A673 (cell line): Measurements from ENCODE around the gene MGMT. TPM values are rescaled to one million over a fixed set of nuclear protein-coding genes. Genes with fewer than 3 reads are reported as not detected.

Experiments
- BruUV-seq: library from RNA; stranded (reverse); fragments of 400-500 nt; replicated peaks from 2 replicates; lab custom pipeline; 2021; lab: Mats Ljungman, UMichigan
- CTCF ChIA-PET: fragments of 300-600 bp; sonication (Branson Sonifier 250); formaldehyde crosslinking; loops from one replicate; lab custom pipeline; 2022; ENCODE audit warnings: antibody characterized with exemption; lab: Charles Lee
- POLR2A ChIA-PET: fragments of 300-600 bp; sonication (Branson Sonifier 250); formaldehyde crosslinking; loops from one replicate; lab custom pipeline; 2022; ENCODE audit warnings: antibody characterized with exemption; ENCODE audit not compliant: low non-redundant PET; lab: Charles Lee
- DNase-seq: peaks from one replicate; pipeline ENCODE4 v3.0.0-alpha.2; 2015; ENCODE audit warnings: low spot score
- H3K27ac ChIP-seq: fragments of 200-600 bp; sonication (generic); 2 replicates; pipeline ENCODE4 v1.5.1; 2016; ENCODE audit warnings: mixed run types, low read depth, mild to moderate bottlenecking, mixed read lengths, antibody characterized with exemption, low read length; ENCODE audit not compliant: poor library complexity, severe bottlenecking
- H3K27me3 ChIP-seq: fragments of 200-600 bp; sonication (generic); replicated peaks from 2 replicates; pipeline ENCODE4 v1.6.1; 2017; ENCODE audit warnings: mixed run types, low read depth, mild to moderate bottlenecking, mixed read lengths, antibody characterized with exemption, low read length; ENCODE audit not compliant: insufficient read depth, poor library complexity
- H3K36me3 ChIP-seq: fragments of 200-600 bp; sonication (generic); 2 replicates; pipeline ENCODE4 v1.6.1; 2016; ENCODE audit warnings: mixed run types, mild to moderate bottlenecking, mixed read lengths, antibody characterized with exemption, low read length; ENCODE audit not compliant: insufficient read depth, poor library complexity, severe bottlenecking
- H3K4me1 ChIP-seq: fragments of 200-600 bp; sonication (generic); 2 replicates; pipeline ENCODE4 v1.6.1; 2017; ENCODE audit warnings: mixed run types, mild to moderate bottlenecking, mixed read lengths, antibody characterized with exemption, low read length; ENCODE audit not compliant: insufficient read depth, poor library complexity, severe bottlenecking
- H3K4me3 ChIP-seq: fragments of 200-600 bp; sonication (generic); 2 replicates; pipeline ENCODE4 v1.5.1; 2016; ENCODE audit warnings: low read depth, mixed run types, mild to moderate bottlenecking, mixed read lengths, low read length; ENCODE audit not compliant: poor library complexity, severe bottlenecking
- H3K9me3 ChIP-seq: fragments of 200-600 bp; sonication (generic); 2 replicates; pipeline ENCODE4 v1.6.1; 2016; ENCODE audit warnings: mixed run types, low read depth, mild to moderate bottlenecking, mixed read lengths, antibody characterized with exemption, low read length; ENCODE audit not compliant: poor library complexity, severe bottlenecking
- EZH2 ChIP-seq: fragments of 200-600 bp; sonication (generic); IDR thresholded peaks from 2 replicates; pipeline ENCODE4 v1.6.1; 2017; ENCODE audit warnings: borderline replicate concordance, low read depth, mild to moderate bottlenecking, mixed read lengths, antibody characterized with exemption, low read length; ENCODE audit not compliant: poor library complexity, severe bottlenecking
- intact Hi-C: fragments of 100-400 bp; cut with micrococcal nuclease; formaldehyde crosslinking; loops from one replicate; pipeline ENCODE4 v1.10.0; 2022; ENCODE audit not compliant: unreplicated experiment
- total RNA-seq: library from RNA; stranded (reverse); gene quantifications from 2 replicates; pipeline ENCODE4 v1.2.3, GENCODE V29; 2021
- TF ChIP-seq, protein P1 (sequence below): fragments of 300-800, 200-600 bp; sonication (generic); conservative IDR thresholded peaks from 2 replicates; pipeline ENCODE4 v1.5.1; 2017; ENCODE audit warnings: low read depth, mild to moderate bottlenecking, antibody characterized with exemption, low read length, moderate library complexity, mixed read lengths

MGMT gene
- total RNA-seq, 1 experiment from 2014 or later = 19.5 TPM

DNA sequence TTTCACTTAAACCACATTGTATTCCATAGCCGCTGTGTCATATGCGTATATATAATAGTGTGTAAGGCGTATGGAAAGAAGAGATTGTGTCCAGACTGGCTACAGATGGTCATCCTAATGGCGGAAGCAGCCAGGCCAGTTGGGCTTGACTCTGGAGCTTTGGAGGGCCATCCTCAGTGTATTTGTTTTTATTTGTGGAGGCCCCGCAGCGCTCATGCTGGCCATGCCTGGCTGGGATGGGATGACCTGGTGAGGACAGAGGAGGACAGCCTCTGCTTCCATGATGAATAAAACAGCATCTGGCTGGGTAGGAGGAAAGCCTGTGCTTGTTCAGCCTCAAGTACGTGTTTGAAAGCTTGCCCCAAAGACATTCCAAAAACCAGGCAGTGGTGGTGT is 276.7 kb downstream of the MGMT start:
- H3K4me1 ChIP-seq = no peaks in the 10 kb centered on the region
- H3K36me3 ChIP-seq = no peaks in the 10 kb centered on the region
- H3K4me3 ChIP-seq = no peak overlapping the region
- no peaks in the 10 kb centered on the region for H3K27me3 ChIP-seq
- ChIA-PET POLR2A (no interaction called here), CTCF (no interaction called here)
- no peak for DNase-seq
- TF ChIP-seq, protein P1, sequence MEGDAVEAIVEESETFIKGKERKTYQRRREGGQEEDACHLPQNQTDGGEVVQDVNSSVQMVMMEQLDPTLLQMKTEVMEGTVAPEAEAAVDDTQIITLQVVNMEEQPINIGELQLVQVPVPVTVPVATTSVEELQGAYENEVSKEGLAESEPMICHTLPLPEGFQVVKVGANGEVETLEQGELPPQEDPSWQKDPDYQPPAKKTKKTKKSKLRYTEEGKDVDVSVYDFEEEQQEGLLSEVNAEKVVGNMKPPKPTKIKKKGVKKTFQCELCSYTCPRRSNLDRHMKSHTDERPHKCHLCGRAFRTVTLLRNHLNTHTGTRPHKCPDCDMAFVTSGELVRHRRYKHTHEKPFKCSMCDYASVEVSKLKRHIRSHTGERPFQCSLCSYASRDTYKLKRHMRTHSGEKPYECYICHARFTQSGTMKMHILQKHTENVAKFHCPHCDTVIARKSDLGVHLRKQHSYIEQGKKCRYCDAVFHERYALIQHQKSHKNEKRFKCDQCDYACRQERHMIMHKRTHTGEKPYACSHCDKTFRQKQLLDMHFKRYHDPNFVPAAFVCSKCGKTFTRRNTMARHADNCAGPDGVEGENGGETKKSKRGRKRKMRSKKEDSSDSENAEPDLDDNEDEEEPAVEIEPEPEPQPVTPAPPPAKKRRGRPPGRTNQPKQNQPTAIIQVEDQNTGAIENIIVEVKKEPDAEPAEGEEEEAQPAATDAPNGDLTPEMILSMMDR = no peak
- TF ChIP-seq EZH2 = no peak
- intact Hi-C loops = no loop called here
- H3K27ac ChIP-seq = no peak overlapping the region
- BruUV-seq = no TSS peak
- H3K9me3 ChIP-seq = no peaks in the 10 kb centered on the region

DNA sequence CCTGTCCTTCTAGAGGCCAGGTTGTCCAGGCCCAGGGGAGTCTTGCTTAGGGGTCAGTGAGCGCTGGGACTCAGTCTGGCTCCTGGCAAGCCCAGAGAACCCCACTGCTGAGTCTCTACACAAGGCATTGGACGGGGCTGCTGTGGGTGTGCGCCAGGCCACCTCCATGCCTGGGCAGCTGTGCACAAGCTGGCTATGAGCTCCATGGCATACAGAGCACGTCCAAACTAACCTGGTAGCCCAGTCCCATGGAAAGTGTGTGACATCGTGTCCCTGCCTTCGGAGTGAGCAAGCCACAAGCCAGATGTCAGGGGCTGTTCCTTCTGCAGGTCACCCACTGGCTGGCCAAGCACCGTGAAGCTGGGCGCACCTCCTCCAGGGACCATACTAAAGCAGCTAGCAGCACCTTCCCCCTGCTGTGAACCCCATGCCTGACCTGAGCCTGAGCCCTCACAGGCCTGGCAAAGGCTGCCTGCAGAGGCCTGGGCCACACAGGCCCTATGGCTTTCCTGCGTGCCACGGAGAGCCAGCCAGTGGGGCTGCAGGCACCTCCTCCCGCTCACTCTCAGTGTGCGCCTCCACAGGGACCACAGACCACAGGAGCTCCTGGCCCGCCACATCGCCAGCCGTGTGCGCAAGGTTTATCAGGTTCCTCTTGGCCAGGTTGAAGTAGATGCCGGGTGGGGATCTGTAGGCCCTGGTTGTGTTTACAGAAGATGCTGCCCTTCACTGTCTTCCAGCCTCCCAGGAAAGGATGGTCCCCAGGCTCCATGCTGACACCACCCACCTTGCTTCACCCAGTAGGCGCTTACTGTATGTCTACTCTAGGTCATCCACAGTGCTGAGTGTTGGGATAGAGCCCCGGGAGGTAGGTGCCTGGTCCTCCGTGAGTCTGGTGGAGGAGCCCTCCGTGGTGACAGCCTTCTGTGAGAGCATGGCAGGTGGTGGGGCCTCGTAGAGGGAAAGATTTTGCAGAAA is 277.4 kb downstream of the MGMT start:
- ChIA-PET POLR2A (no interaction called here), CTCF (no interaction called here)
- peaks cover 5% of the 10 kb centered on the region for H3K9me3 ChIP-seq
- H3K27me3 ChIP-seq = no peaks in the 10 kb centered on the region
- no peak for DNase-seq
- TF ChIP-seq, protein P1 = no peak
- no peak for TF ChIP-seq EZH2
- intact Hi-C loops = no loop called here
- no peaks in the 10 kb centered on the region for H3K4me1 ChIP-seq
- no peak overlapping the region for H3K4me3 ChIP-seq
- no peak overlapping the region for H3K27ac ChIP-seq
- BruUV-seq = no TSS peak
- H3K36me3 ChIP-seq = no peaks in the 10 kb centered on the region

DNA sequence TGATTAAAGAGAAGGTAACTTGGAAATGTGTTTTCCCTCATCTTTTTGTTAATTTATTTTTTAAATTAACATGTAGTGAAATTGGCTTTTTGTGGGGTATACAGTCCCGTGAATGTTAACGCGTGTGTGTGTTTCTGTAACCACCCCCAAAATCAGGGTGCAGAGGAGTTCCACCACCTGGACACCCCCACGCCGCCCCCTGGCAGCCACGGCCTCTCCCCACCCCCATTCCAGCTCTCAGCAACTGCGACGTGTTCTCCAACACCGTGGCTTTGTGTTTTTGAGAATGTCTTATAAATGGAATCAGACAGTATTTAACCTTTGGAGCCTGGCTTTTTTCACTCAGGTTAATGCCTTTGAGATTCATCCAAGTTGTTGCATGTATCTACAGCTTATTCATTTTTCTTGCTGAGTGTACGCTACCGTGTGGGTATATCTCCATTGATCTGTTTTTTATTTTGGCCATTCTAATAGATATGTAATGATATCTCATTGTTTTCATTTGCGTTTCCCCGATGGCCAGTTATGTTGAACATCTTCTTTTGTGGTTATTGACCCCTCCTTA is 278.2 kb downstream of the MGMT start:
- POLR2A ChIA-PET = no interaction called here

More for the DNA sequence above, 278.2 kb downstream of the MGMT start:
- H3K27ac ChIP-seq = no peak overlapping the region
- intact Hi-C loops = no loop called here
- BruUV-seq = no TSS peak
- H3K4me3 ChIP-seq = no peak overlapping the region
- CTCF ChIA-PET = no interaction called here
- no peaks in the 10 kb centered on the region for H3K36me3 ChIP-seq
- H3K9me3 ChIP-seq = peaks cover 9% of the 10 kb centered on the region
- TF ChIP-seq EZH2 = no peak
- TF ChIP-seq, protein P1 = no peak
- no peaks in the 10 kb centered on the region for H3K4me1 ChIP-seq
- DNase-seq = no peak
- no peaks in the 10 kb centered on the region for H3K27me3 ChIP-seq
